ENCODE results near the gene KIFC3.

The KIFC3 gene

GRCh38 chr16:57729182-57729484 is 73.2 kb downstream of the KIFC3 start:
- no peak overlapping the region for H3K4me2 ChIP-seq
- H3K27ac ChIP-seq = no peak overlapping the region
- H3K9me3 ChIP-seq (replicated peaks in 1 of 11) = peaks cover 9 to 25% (median 11%) of the 10 kb centered on the region in 11 experiments
- no peak overlapping the region for H3K4me3 ChIP-seq
- peaks cover under 1 to 43% (median 20%) of the 10 kb centered on the region in 10 experiments; a peak in 19 of 20 replicates for H3K4me1 ChIP-seq
- no peak overlapping the region for H3K9ac ChIP-seq
- H4K20me1 ChIP-seq = no peaks in the 10 kb centered on the region
- peaks cover 0 to 8% (median 0%) of the 10 kb centered on the region in 11 experiments; a peak in 1 of 22 replicates for H3K36me3 ChIP-seq
- H3K27me3 ChIP-seq = no peaks in the 10 kb centered on the region
- no peak for TF ChIP-seq Cebpa-rat (IDR thresholded peaks at IDR 0.05)

GRCh38 chr16:57728336-57729181 is 73.7 kb downstream of the KIFC3 start:
- TF ChIP-seq Cebpa-rat (IDR thresholded peaks at IDR 0.05) = no peak
- H3K9ac ChIP-seq = no peak overlapping the region

GRCh38 chr16:57727610-57728009 is 74.7 kb downstream of the KIFC3 start:
- H3K9me3 ChIP-seq (replicated peaks in 1 of 11) = peaks cover 3 to 11% (median 4%) of the 10 kb centered on the region in 11 experiments
- peaks cover 2 to 39% (median 18%) of the 10 kb centered on the region in 10 experiments; a peak in 16 of 20 replicates for H3K4me1 ChIP-seq
- no peaks in the 10 kb centered on the region for H4K20me1 ChIP-seq
- no peak overlapping the region for H3K9ac ChIP-seq
- no peak overlapping the region for H3K27ac ChIP-seq
- no peaks in the 10 kb centered on the region for H3K27me3 ChIP-seq
- no peak for TF ChIP-seq Cebpa-rat (IDR thresholded peaks at IDR 0.05)
- no peak overlapping the region for H3K4me2 ChIP-seq
- H3K36me3 ChIP-seq = 0 out of 22 replicates have a peak, but pooled peaks cover 0 to 2% (median 0%) of the 10 kb centered on the region in 11 experiments
- no peak overlapping the region for H3K4me3 ChIP-seq

More at GRCh38 chr16:57728336-57729181, 73.7 kb downstream of the KIFC3 start:
- H3K4me2 ChIP-seq = no peak overlapping the region
- no peaks in the 10 kb centered on the region for H4K20me1 ChIP-seq
- H3K4me1 ChIP-seq = peaks cover 0 to 37% (median 16%) of the 10 kb centered on the region in 10 experiments; a peak in 14 of 20 replicates
- H3K4me3 ChIP-seq = no peak overlapping the region
- no peaks in the 10 kb centered on the region for H3K27me3 ChIP-seq
- peaks cover 0 to 8% (median 0%) of the 10 kb centered on the region in 11 experiments; a peak in 1 of 22 replicates for H3K36me3 ChIP-seq
- H3K27ac ChIP-seq = no peak overlapping the region
- peaks cover 9 to 21% (median 11%) of the 10 kb centered on the region in 11 experiments for H3K9me3 ChIP-seq (replicated peaks in 1 of 11)

GRCh38 chr16:57726433-57726947 is 75.8 kb downstream of the KIFC3 start:
- H4K20me1 ChIP-seq = no peaks in the 10 kb centered on the region
- H3K9ac ChIP-seq = no peak overlapping the region
- no peak overlapping the region for H3K27ac ChIP-seq
- no peaks in the 10 kb centered on the region for H3K27me3 ChIP-seq
- H3K4me2 ChIP-seq = no peak overlapping the region
- no peak overlapping the region for H3K4me3 ChIP-seq
- no peak for TF ChIP-seq Cebpa-rat (IDR thresholded peaks at IDR 0.05)
- H3K4me1 ChIP-seq = peaks cover 13 to 40% (median 24%) of the 10 kb centered on the region in 10 experiments
- H3K9me3 ChIP-seq (replicated peaks in 1 of 11) = peaks cover 0 to under 1% (median 0%) of the 10 kb centered on the region in 11 experiments; a peak in 2 of 22 replicates
- H3K36me3 ChIP-seq = no peaks in the 10 kb centered on the region

GRCh38 chr16:57725976-57726375 is 76.3 kb downstream of the KIFC3 start:
- Histone ChIP-seq H3K36me3 (no peaks in the 10 kb centered on the region), H3K9me3 (replicated peaks in 1 of 11) (no peaks in the 10 kb centered on the region), H3K4me2 (peak overlapping the region in 5 of 11 experiments; percentile 36 to 71 (median 49); a peak in 7 of 22 replicates), H3K9ac (no peak overlapping the region), H3K27ac (no peak overlapping the region), H3K4me1 (peaks cover 18 to 43% (median 29%) of the 10 kb centered on the region in 10 experiments), H3K27me3 (no peaks in the 10 kb centered on the region), H4K20me1 (no peaks in the 10 kb centered on the region), H3K4me3 (no peak overlapping the region)
- no peak for TF ChIP-seq Cebpa-rat (IDR thresholded peaks at IDR 0.05)

- no peak overlapping the region for H3K9ac ChIP-seq
- H3K4me2 ChIP-seq = peak overlapping the region in 5 of 11 experiments; percentile 36 to 71 (median 49); a peak in 10 of 22 replicates
- no peaks in the 10 kb centered on the region for H4K20me1 ChIP-seq
- no peaks in the 10 kb centered on the region for H3K36me3 ChIP-seq
- H3K4me1 ChIP-seq = peaks cover 20 to 47% (median 31%) of the 10 kb centered on the region in 10 experiments
- no peaks in the 10 kb centered on the region for H3K9me3 ChIP-seq (replicated peaks in 1 of 11)
- H3K27me3 ChIP-seq = no peaks in the 10 kb centered on the region
- no peak overlapping the region for H3K4me3 ChIP-seq
- H3K27ac ChIP-seq = peak overlapping the region in 4 of 11 experiments; percentile 2 to 34 (median 14); a peak in 3 of 22 replicates
- no peak for TF ChIP-seq Cebpa-rat (IDR thresholded peaks at IDR 0.05)
Observed at GRCh38 chr16:57725554-57725953, 76.7 kb downstream of the KIFC3 start.

- H3K27ac ChIP-seq = peak overlapping the region in 6 of 11 experiments; percentile 1 to 44 (median 14); a peak in 5 of 22 replicates
- no peaks in the 10 kb centered on the region for H4K20me1 ChIP-seq
- H3K4me3 ChIP-seq = no peak overlapping the region
- peaks cover 20 to 51% (median 33%) of the 10 kb centered on the region in 10 experiments for H3K4me1 ChIP-seq
- no peaks in the 10 kb centered on the region for H3K9me3 ChIP-seq (replicated peaks in 1 of 11)
- no peak for TF ChIP-seq Cebpa-rat (IDR thresholded peaks at IDR 0.05)
- H3K9ac ChIP-seq = no peak overlapping the region
- peak overlapping the region in 5 of 11 experiments; percentile 36 to 71 (median 49); a peak in 11 of 22 replicates for H3K4me2 ChIP-seq
- H3K36me3 ChIP-seq = no peaks in the 10 kb centered on the region
- H3K27me3 ChIP-seq = no peaks in the 10 kb centered on the region
Observed at GRCh38 chr16:57725151-57725550, 77.1 kb downstream of the KIFC3 start.

- H3K27ac ChIP-seq = peak overlapping the region in 4 of 11 experiments; percentile 1 to 44 (median 2); a peak in 3 of 22 replicates
- H3K4me1 ChIP-seq = peaks cover 20 to 55% (median 34%) of the 10 kb centered on the region in 10 experiments
- H3K4me3 ChIP-seq = no peak overlapping the region
- H3K4me2 ChIP-seq = peak overlapping the region in 4 of 11 experiments; percentile 36 to 71 (median 56); a peak in 8 of 22 replicates
- H3K36me3 ChIP-seq = no peaks in the 10 kb centered on the region
- H3K9ac ChIP-seq = no peak overlapping the region
- TF ChIP-seq Cebpa-rat (IDR thresholded peaks at IDR 0.05) = no peak
- no peaks in the 10 kb centered on the region for H3K27me3 ChIP-seq
- no peaks in the 10 kb centered on the region for H4K20me1 ChIP-seq
- no peaks in the 10 kb centered on the region for H3K9me3 ChIP-seq (replicated peaks in 1 of 11)
Observed at GRCh38 chr16:57724531-57724930, 77.8 kb downstream of the KIFC3 start.

- Histone ChIP-seq H3K9ac (no peak overlapping the region), H3K9me3 (replicated peaks in 1 of 11) (no peaks in the 10 kb centered on the region), H3K4me2 (no peak overlapping the region), H3K36me3 (no peaks in the 10 kb centered on the region), H3K4me3 (no peak overlapping the region), H4K20me1 (no peaks in the 10 kb centered on the region), H3K4me1 (peaks cover 20 to 64% (median 34%) of the 10 kb centered on the region in 10 experiments), H3K27me3 (no peaks in the 10 kb centered on the region), H3K27ac (peak overlapping the region in 3 of 11 experiments; percentile 57 to 59 (median 59); a peak in 2 of 22 replicates)
- no peak for TF ChIP-seq Cebpa-rat (IDR thresholded peaks at IDR 0.05)
Observed at GRCh38 chr16:57723170-57723569, 79.1 kb downstream of the KIFC3 start.
